Measurements from ENCODE around the gene USP10. TPM values are rescaled to one million over a fixed set of nuclear protein-coding genes. Genes with fewer than 3 reads are reported as not detected.

The USP10 gene
- polyA plus RNA-seq, 2 of the 4 experiments (the other 2 are of a cell fraction): 61.5 to 93.5 TPM

DNA sequence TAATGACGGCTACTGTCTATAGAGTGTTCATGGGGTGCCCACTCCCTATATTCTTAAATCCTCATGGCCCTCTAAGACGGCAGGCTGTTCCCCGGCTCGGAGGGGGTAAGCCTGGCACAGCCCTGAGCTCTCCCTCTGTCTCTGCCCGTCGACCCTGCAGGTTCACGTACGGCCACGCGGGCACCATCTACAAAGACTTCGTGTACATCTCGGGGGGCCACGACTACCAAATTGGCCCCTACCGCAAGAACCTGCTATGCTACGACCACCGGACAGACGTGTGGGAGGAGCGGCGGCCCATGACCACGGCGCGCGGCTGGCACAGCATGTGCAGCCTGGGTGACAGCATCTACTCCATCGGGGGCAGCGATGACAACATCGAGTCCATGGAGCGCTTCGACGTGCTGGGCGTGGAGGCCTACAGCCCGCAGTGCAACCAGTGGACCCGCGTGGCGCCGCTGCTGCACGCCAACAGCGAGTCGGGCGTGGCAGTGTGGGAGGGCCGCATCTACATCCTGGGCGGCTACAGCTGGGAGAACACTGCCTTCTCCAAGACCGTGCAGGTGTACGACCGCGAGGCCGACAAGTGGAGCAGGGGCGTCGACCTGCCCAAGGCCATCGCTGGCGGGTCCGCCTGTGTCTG is 38.3 kb upstream of the USP10 start (continued):
- no peak for TF ChIP-seq FOSL2 (IDR thresholded peaks at IDR 0.05)
- TF ChIP-seq FOSL2 (CRISPR knock-in tag; IDR thresholded peaks at IDR 0.05): no peak
- TF ChIP-seq RFX5 (IDR thresholded peaks at IDR 0.05): no peak

DNA sequence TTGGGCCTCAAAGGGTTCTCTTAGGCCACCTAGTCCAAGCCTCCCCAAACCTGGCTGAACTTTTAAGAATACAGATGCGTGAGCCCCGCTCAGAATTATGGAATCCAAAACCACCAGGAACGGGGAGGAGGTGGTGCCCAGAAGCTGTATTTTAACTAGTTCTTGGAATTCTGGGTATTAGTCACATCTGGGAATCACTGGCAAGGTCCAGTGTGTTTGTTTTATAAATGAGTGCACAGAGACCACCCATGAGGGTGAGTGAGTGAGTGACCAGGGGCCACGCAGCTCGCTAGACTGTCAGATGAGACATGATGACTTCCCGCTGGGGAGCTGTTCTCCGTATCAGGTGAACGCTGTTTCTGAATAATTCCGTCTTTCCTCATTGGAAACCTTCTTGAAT is 37.3 kb upstream of the USP10 start:
- 92% methylated on average over 9 of the region's 9 CpGs for WGBS (ENCODE audit: missing lambda C conversion rate)
- ATAC-seq (no peak), FAIRE-seq (no peak), DNase-seq (ENCODE audit: low read depth in 1 of 2, low spot score in 1 of 2) (no peak)
- ChIA-PET CTCF (interaction anchor here (1.3 to 5.2 kb wide), 8 partner anchors 9 to 92 kb away, joined by 3 to 62 read pairs (median 10); partner anchors contain the start of gene KLHL36), POLR2A (interaction anchor here (1.0 kb wide), 1 partner anchor 14 kb away, joined by 5 read pairs; the partner anchor contains the start of gene KLHL36)
- no peak overlapping the region for H3K4me2 ChIP-seq
- no peak overlapping the region for H3K27ac ChIP-seq
- no peaks in the 10 kb centered on the region for H3K4me1 ChIP-seq
- TF ChIP-seq, protein P1, sequence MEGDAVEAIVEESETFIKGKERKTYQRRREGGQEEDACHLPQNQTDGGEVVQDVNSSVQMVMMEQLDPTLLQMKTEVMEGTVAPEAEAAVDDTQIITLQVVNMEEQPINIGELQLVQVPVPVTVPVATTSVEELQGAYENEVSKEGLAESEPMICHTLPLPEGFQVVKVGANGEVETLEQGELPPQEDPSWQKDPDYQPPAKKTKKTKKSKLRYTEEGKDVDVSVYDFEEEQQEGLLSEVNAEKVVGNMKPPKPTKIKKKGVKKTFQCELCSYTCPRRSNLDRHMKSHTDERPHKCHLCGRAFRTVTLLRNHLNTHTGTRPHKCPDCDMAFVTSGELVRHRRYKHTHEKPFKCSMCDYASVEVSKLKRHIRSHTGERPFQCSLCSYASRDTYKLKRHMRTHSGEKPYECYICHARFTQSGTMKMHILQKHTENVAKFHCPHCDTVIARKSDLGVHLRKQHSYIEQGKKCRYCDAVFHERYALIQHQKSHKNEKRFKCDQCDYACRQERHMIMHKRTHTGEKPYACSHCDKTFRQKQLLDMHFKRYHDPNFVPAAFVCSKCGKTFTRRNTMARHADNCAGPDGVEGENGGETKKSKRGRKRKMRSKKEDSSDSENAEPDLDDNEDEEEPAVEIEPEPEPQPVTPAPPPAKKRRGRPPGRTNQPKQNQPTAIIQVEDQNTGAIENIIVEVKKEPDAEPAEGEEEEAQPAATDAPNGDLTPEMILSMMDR (IDR thresholded peaks at IDR 0.05): no peak
- H3K9me3 ChIP-seq: no peaks in the 10 kb centered on the region
- no peak overlapping the region for H3K4me3 ChIP-seq

DNA sequence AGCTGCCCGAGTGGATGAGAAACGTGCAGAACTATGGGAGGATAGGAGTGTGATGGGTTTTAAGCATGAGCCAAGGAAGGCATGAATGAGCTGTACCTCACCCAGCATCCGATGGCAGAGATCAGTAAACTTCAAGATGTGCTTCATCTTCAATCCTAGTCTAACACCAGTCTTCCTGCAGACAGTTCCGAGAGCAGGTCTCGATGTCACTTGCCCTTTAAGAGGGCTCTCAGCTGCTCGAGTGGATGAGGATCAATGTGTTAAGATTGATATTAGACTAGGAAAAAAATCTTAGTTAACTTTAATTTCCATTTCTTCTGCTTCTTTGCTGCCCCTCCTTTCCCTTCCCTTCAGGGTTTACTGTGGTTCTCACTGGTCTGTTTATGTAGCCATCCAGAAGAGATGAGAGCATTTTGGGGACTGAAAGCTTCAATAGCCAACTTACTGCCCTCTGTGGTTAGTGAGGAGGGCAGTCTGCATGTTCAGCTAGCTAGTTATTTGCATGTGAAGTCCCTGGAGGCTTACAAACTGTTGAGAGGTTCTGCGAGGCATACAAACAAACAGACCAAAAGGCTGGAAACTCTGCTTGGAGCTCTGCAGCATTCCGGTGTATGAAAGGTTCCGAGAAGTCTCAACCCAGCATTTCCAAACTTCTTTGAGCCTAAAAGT is 36.2 kb upstream of the USP10 start:
- H3K27ac ChIP-seq: no peak overlapping the region
- DNase-seq (ENCODE audit: low read depth in 1 of 2, low spot score in 1 of 2) (no peak), FAIRE-seq (no peak), ATAC-seq (no peak)
- no peaks in the 10 kb centered on the region for H3K9me3 ChIP-seq
- no peak overlapping the region for H3K4me2 ChIP-seq
- no peak overlapping the region for H3K4me3 ChIP-seq
- WGBS (ENCODE audit: missing lambda C conversion rate): 63% methylated on average over 9 of the region's 9 CpGs
- no peaks in the 10 kb centered on the region for H3K4me1 ChIP-seq
- ChIA-PET POLR2A (no interaction called here), CTCF (interaction anchor here (1.5 to 5.2 kb wide), 8 partner anchors 10 to 307 kb away, joined by 4 to 62 read pairs (median 11); no protein-coding TSS in a partner anchor)
- TF ChIP-seq GATA3 (IDR thresholded peaks at IDR 0.05; ENCODE audit: borderline replicate concordance): no peak
- TF ChIP-seq SREBF2 (IDR thresholded peaks at IDR 0.05): no peak
- TF ChIP-seq CBX2 (IDR thresholded peaks at IDR 0.05; ENCODE audit: borderline replicate concordance, low read depth): no peak
- no peak for TF ChIP-seq KDM1A (IDR thresholded peaks at IDR 0.05; ENCODE audit: low read depth)
- TF ChIP-seq FOSB (CRISPR knock-in tag; IDR thresholded peaks at IDR 0.05): no peak
- no peak for TF ChIP-seq ZC3H11A (IDR thresholded peaks at IDR 0.05)
- no peak for TF ChIP-seq CEBPB (IDR thresholded peaks at IDR 0.05)
- no peak for TF ChIP-seq CHD4 (IDR thresholded peaks at IDR 0.05; ENCODE audit: borderline replicate concordance)
- no peak for TF ChIP-seq HEYL (CRISPR knock-in tag; IDR thresholded peaks at IDR 0.05)
- TF ChIP-seq RFX5 (IDR thresholded peaks at IDR 0.05): no peak
- TF ChIP-seq HDAC2 (IDR thresholded peaks at IDR 0.05): no peak

DNA sequence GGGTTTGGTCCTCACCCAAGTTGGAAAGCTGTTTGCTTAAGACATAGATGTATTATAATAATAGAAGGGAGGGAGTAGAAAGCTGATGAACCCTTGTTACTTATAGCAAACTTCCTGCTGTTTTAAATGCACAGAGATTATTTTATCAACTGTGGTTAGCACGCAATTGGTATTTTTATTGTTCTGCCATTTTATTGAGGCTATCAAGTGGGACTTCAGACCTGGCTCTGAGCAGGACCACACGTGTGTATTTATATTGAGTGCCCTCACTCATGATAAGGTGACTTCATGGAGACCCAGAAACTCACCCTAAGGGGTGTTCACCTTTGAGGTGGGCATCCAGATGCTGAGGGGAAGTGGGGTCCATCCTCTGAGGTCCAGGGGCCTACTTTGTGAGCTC is 34.4 kb upstream of the USP10 start:
- FAIRE-seq (no peak), ATAC-seq (no peak), DNase-seq (ENCODE audit: low read depth in 1 of 2, low spot score in 1 of 2) (no peak)
- H3K9me3 ChIP-seq: no peaks in the 10 kb centered on the region
- no peak overlapping the region for H3K27ac ChIP-seq
- H3K4me2 ChIP-seq: no peak overlapping the region
- 69% methylated on average over 2 of the region's 2 CpGs for WGBS (ENCODE audit: missing lambda C conversion rate)
- H3K4me1 ChIP-seq: no peaks in the 10 kb centered on the region
- no peak overlapping the region for H3K4me3 ChIP-seq
- TF ChIP-seq BHLHE40 (IDR thresholded peaks at IDR 0.05; ENCODE audit: low read depth, low read length) (no peak), CHD2 (IDR thresholded peaks at IDR 0.05; ENCODE audit: low read length, partially characterized antibody) (no peak), HDAC2 (IDR thresholded peaks at IDR 0.05) (no peak), EP300 (IDR thresholded peaks at IDR 0.05) (no peak), TP53 (CRISPR knock-in tag; IDR thresholded peaks at IDR 0.05) (no peak), NR3C1 (IDR thresholded peaks at IDR 0.05) (no peak), PHF8 (IDR thresholded peaks at IDR 0.05; ENCODE audit: borderline replicate concordance, low read depth) (no peak)
- TF ChIP-seq, protein P2, sequence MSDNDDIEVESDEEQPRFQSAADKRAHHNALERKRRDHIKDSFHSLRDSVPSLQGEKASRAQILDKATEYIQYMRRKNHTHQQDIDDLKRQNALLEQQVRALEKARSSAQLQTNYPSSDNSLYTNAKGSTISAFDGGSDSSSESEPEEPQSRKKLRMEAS (IDR thresholded peaks at IDR 0.05): no peak
- CTCF ChIA-PET: interaction anchor here (0.6 to 5.2 kb wide), 7 partner anchors 8 to 344 kb away, joined by 3 to 62 read pairs (median 4); no protein-coding TSS in a partner anchor
- POLR2A ChIA-PET: no interaction called here

All from A549 (cell line).